ENCODE results near the gene MICOS13. TPM values are rescaled to one million over a fixed set of nuclear protein-coding genes. Genes with fewer than 3 reads are reported as not detected.

Gene MICOS13
- total RNA-seq, 1 experiment from 2014 or later: 93.5 TPM

DNA sequence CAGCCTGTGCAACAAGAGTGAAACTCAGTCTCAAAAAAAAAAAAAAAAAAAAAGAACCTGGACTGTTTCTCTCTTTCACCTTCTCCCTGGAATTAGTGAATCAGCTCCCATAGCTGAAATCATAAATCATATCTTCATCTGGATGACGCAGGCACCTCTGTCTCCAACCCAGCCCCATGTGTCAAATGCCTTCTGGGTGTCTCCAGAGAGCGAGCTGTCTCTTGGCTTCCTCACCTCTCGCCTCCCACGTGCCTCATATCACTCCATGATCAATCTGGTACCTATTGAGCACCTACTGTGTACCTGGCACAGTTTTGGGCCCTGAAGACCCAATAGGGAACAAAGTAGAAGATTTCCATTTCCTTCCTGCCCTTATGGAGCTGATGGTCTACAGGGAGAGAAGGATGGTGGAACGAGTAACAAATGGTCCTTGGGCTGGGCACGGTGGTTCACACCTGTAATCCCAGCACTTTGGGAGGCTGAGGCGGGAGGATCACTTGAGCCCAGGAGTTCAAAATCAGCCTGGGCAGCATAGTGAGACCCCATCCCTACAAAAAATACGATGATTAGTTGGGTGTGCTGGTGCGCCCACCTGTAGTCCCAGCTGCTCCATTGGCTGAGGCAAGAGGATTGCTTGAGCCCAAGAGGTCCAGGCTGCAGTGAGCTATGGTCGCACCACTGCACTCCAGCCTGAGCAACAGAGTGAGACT is 3.0 kb upstream of the MICOS13 start:
- Histone ChIP-seq H3K36me3 (ENCODE audit: control insufficient read depth, insufficient read depth, low read length) (peaks cover 5% of the 10 kb centered on the region; the same call in 1 of the 2 replicates), H3K4me3 (ENCODE audit: low read depth in 2 of 2, low read length in 2 of 2) (no peak overlapping the region), H3K27me3 (ENCODE audit: control insufficient read depth, insufficient read depth, low read length) (no peaks in the 10 kb centered on the region), H3K9me3 (ENCODE audit: control insufficient read depth, insufficient read depth, low read depth, low read length) (no peaks in the 10 kb centered on the region), H3K27ac (ENCODE audit: low read length) (no peak overlapping the region), H3K4me1 (ENCODE audit: control insufficient read depth, insufficient read depth, low read length) (no peaks in the 10 kb centered on the region)
- CTCF ChIA-PET: no interaction called here
- POLR2A ChIA-PET: no interaction called here
- ATAC-seq (no peak), DNase-seq (ENCODE audit: low read depth, low spot score) (no peak)
- TF ChIP-seq, protein P1, sequence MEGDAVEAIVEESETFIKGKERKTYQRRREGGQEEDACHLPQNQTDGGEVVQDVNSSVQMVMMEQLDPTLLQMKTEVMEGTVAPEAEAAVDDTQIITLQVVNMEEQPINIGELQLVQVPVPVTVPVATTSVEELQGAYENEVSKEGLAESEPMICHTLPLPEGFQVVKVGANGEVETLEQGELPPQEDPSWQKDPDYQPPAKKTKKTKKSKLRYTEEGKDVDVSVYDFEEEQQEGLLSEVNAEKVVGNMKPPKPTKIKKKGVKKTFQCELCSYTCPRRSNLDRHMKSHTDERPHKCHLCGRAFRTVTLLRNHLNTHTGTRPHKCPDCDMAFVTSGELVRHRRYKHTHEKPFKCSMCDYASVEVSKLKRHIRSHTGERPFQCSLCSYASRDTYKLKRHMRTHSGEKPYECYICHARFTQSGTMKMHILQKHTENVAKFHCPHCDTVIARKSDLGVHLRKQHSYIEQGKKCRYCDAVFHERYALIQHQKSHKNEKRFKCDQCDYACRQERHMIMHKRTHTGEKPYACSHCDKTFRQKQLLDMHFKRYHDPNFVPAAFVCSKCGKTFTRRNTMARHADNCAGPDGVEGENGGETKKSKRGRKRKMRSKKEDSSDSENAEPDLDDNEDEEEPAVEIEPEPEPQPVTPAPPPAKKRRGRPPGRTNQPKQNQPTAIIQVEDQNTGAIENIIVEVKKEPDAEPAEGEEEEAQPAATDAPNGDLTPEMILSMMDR (IDR thresholded peaks at IDR 0.05): no peak
- TF ChIP-seq POLR2AphosphoS5 (IDR thresholded peaks at IDR 0.05; ENCODE audit: low read depth, low read length) (no peak), TCF7L2 (IDR thresholded peaks at IDR 0.05; ENCODE audit: low read depth, low read length) (no peak), SIN3A (IDR thresholded peaks at IDR 0.05; ENCODE audit: borderline replicate concordance, insufficient read depth, low read depth, low read length) (no peak)
- TF ChIP-seq, protein P2, sequence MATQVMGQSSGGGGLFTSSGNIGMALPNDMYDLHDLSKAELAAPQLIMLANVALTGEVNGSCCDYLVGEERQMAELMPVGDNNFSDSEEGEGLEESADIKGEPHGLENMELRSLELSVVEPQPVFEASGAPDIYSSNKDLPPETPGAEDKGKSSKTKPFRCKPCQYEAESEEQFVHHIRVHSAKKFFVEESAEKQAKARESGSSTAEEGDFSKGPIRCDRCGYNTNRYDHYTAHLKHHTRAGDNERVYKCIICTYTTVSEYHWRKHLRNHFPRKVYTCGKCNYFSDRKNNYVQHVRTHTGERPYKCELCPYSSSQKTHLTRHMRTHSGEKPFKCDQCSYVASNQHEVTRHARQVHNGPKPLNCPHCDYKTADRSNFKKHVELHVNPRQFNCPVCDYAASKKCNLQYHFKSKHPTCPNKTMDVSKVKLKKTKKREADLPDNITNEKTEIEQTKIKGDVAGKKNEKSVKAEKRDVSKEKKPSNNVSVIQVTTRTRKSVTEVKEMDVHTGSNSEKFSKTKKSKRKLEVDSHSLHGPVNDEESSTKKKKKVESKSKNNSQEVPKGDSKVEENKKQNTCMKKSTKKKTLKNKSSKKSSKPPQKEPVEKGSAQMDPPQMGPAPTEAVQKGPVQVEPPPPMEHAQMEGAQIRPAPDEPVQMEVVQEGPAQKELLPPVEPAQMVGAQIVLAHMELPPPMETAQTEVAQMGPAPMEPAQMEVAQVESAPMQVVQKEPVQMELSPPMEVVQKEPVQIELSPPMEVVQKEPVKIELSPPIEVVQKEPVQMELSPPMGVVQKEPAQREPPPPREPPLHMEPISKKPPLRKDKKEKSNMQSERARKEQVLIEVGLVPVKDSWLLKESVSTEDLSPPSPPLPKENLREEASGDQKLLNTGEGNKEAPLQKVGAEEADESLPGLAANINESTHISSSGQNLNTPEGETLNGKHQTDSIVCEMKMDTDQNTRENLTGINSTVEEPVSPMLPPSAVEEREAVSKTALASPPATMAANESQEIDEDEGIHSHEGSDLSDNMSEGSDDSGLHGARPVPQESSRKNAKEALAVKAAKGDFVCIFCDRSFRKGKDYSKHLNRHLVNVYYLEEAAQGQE (IDR thresholded peaks at IDR 0.05; ENCODE audit: insufficient read depth in 1 of 2, low read depth in 2 of 2, low read length in 1 of 2): no peak
- in situ Hi-C loops (cut with HindIII; ENCODE audit: low pct_unique_long_range_greater_than_20kb, low sequenced_read_pairs): no loop called here
- no TSS peak for BruUV-seq (replicated peaks)
- intact Hi-C loops (cut with micrococcal nuclease; ENCODE audit: unreplicated experiment): no loop called here

DNA sequence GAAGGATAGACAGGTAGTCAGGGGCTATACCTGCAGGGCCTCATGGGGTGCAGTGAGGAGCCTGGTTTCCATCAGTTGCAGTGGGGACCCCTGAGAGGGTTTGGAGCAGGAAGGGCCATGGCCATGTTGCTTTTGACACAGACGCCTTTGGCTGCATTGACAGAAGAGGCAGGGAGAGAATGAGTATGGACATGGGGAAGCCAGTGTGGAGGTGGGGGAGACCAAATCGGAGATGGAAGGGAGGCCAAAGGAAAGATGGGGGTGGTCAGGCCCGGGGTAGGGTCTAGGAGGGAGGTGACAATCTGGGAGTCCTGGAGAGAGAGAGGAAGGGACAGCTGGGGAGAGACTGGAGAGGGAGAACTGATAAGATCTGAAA is 1.8 kb upstream of the MICOS13 start:
- Histone ChIP-seq H3K27me3 (ENCODE audit: control insufficient read depth, insufficient read depth, low read length) (no peaks in the 10 kb centered on the region), H3K27ac (ENCODE audit: low read length) (no peak overlapping the region), H3K4me1 (ENCODE audit: control insufficient read depth, insufficient read depth, low read length) (no peaks in the 10 kb centered on the region), H3K36me3 (ENCODE audit: control insufficient read depth, insufficient read depth, low read length) (peaks cover 5% of the 10 kb centered on the region; the same call in 1 of the 2 replicates), H3K4me3 (ENCODE audit: low read depth in 2 of 2, low read length in 2 of 2) (no peak overlapping the region), H3K9me3 (ENCODE audit: control insufficient read depth, insufficient read depth, low read depth, low read length) (no peaks in the 10 kb centered on the region)
- ATAC-seq: no peak
- intact Hi-C loops (cut with micrococcal nuclease; ENCODE audit: unreplicated experiment): no loop called here
- in situ Hi-C loops (cut with HindIII; ENCODE audit: low pct_unique_long_range_greater_than_20kb, low sequenced_read_pairs): no loop called here
- TF ChIP-seq SIN3A (IDR thresholded peaks at IDR 0.05; ENCODE audit: borderline replicate concordance, insufficient read depth, low read depth, low read length) (no peak), POLR2AphosphoS5 (IDR thresholded peaks at IDR 0.05; ENCODE audit: low read depth, low read length) (no peak), TCF7L2 (IDR thresholded peaks at IDR 0.05; ENCODE audit: low read depth, low read length) (no peak)
- TF ChIP-seq, protein P2 (IDR thresholded peaks at IDR 0.05; ENCODE audit: insufficient read depth in 1 of 2, low read depth in 2 of 2, low read length in 1 of 2): no peak
- TF ChIP-seq, protein P1 (IDR thresholded peaks at IDR 0.05): no peak
- ChIA-PET POLR2A (no interaction called here), CTCF (no interaction called here)
- no TSS peak for BruUV-seq (replicated peaks)
- DNase-seq (ENCODE audit: low read depth, low spot score): no peak
